GM13976 (cell line): ENCODE measurements around the gene TMEM176A.

ENCODE experiments used
- DNase-seq: peaks from one replicate; pipeline ENCODE4 v3.0.0; 2012; ENCODE audit warnings: low spot score
- CTCF ChIP-seq: IDR thresholded peaks from 2 replicates; pipeline ENCODE4 v1.5.1; 2012; ENCODE audit warnings: borderline replicate concordance, mild to moderate bottlenecking; ENCODE audit not compliant: insufficient read depth; ENCODE audit errors: extremely low read depth, missing control alignments, control extremely low read depth
- in situ Hi-C: fragments of 300-500 bp; cut with MboI; formaldehyde crosslinking; loops from one replicate; pipeline ENCODE4 v1.12.0; 2022; ENCODE audit warnings: low sequenced_read_pairs, mixed read lengths, inconsistent platforms; ENCODE audit not compliant: unreplicated experiment

TMEM176A gene

GRCh38 chr7:150835019-150835418, 34.5 kb downstream of the TMEM176A start:
- DNase-seq: no peak
- TF ChIP-seq CTCF: no peak
- in situ Hi-C loops: no loop called here

- TF ChIP-seq CTCF: no peak
- no peak for DNase-seq
These were observed 35.2 kb downstream of the TMEM176A start for GRCh38 chr7:150835702-150836280.

GRCh38 chr7:150838965-150839650, 38.5 kb downstream of the TMEM176A start:
- no peak for DNase-seq
- TF ChIP-seq CTCF: no peak
- in situ Hi-C loops: no loop called here

More at GRCh38 chr7:150835702-150836280, 35.2 kb downstream of the TMEM176A start:
- in situ Hi-C loops: no loop called here

GRCh38 chr7:150842018-150842417, 41.4 kb downstream of the TMEM176A start:
- TF ChIP-seq CTCF: no peak
- DNase-seq: no peak
- in situ Hi-C loops: no loop called here

- no peak for TF ChIP-seq CTCF
- in situ Hi-C loops: no loop called here
- DNase-seq: no peak
These were observed 42.1 kb downstream of the TMEM176A start for GRCh38 chr7:150842716-150843115.

- in situ Hi-C loops: no loop called here
- no peak for TF ChIP-seq CTCF
- no peak for DNase-seq
These were observed 44.9 kb downstream of the TMEM176A start for GRCh38 chr7:150845421-150845861.
